HepG2 (cell line): ENCODE results near the gene DLG1.

Experiments
- BRF2 ChIP-seq: sonication (generic); formaldehyde crosslinking; IDR thresholded peaks from 2 replicates; pipeline ENCODE4 v1.8.1; 2022; ENCODE audit warnings: mild to moderate bottlenecking, missing genetic modification reagents
- CHD2 ChIP-seq: IDR thresholded peaks from 2 replicates; pipeline ENCODE4 v1.6.1; 2011; ENCODE audit warnings: low read depth, low read length, improper control_type of control experiment
- CTCF ChIP-seq: sonication (generic); formaldehyde crosslinking; IDR thresholded peaks from 2 replicates; pipeline ENCODE4 v1.5.0; 2020; ENCODE audit warnings: mild to moderate bottlenecking, missing genetic modification reagents, moderate library complexity
- EZH2 ChIP-seq: conservative IDR thresholded peaks from 2 replicates; pipeline ENCODE4 v1.6.1; 2012; ENCODE audit warnings: mild to moderate bottlenecking, low read depth, low read length, moderate library complexity
- HMGXB4 ChIP-seq, 2 experiments: sonication (generic) in 1 of 2; formaldehyde crosslinking in 1 of 2; IDR thresholded peaks; 2 replicates each; pipeline versions ENCODE4 v1.4.0 to v1.6.1; 2018 to 2020; ENCODE audit warnings: missing genetic modification reagents in 2 of 2, borderline replicate concordance in 1 of 2, low read depth in 1 of 2, mild to moderate bottlenecking in 1 of 2, missing biosample characterization in 1 of 2
- PREB ChIP-seq: sonication (generic); formaldehyde crosslinking; IDR thresholded peaks from 2 replicates; pipeline ENCODE4 v1.4.0; 2020; ENCODE audit warnings: missing genetic modification reagents
- RBM22 ChIP-seq: fragments of 200-400 bp; formaldehyde crosslinking; optimal IDR thresholded peaks from 2 replicates; pipeline ENCODE3; 2017; ENCODE audit warnings: mild to moderate bottlenecking, low read length, moderate library complexity
- ZFP36 ChIP-seq: fragments of 150-350 bp; IDR thresholded peaks from 2 replicates; pipeline ENCODE4 v1.6.1; 2018; ENCODE audit warnings: borderline replicate concordance, low read length, low read depth; ENCODE audit not compliant: partially characterized antibody
- ZNF24 ChIP-seq: fragments of 450-650 bp; IDR thresholded peaks from 2 replicates; pipeline ENCODE4 v1.6.1; 2017; ENCODE audit warnings: antibody characterized with exemption, mild to moderate bottlenecking
- ZNF720 ChIP-seq: sonication (generic); formaldehyde crosslinking; IDR thresholded peaks from 2 replicates; pipeline ENCODE4 v1.4.0; 2020; ENCODE audit warnings: missing genetic modification reagents
- ZSCAN25 ChIP-seq: sonication (generic); formaldehyde crosslinking; IDR thresholded peaks from 2 replicates; pipeline ENCODE4 v1.8.0; 2022; ENCODE audit warnings: mild to moderate bottlenecking, missing genetic modification reagents
- ZXDC ChIP-seq: sonication (generic); formaldehyde crosslinking; IDR thresholded peaks from 2 replicates; pipeline ENCODE4 v1.5.0; 2020; ENCODE audit warnings: mild to moderate bottlenecking, missing genetic modification reagents

- TF ChIP-seq EZH2 (no peak), ZNF24 (no peak), ZSCAN25 (CRISPR knock-in tag) (no peak), RBM22 (no peak), ZFP36 (no peak), PREB (CRISPR knock-in tag) (no peak), ZXDC (CRISPR knock-in tag) (no peak), CTCF (CRISPR knock-in tag) (no peak), BRF2 (no peak), ZNF720 (CRISPR knock-in tag) (no peak), CHD2 (no peak), HMGXB4 (CRISPR knock-in tag; IDR thresholded peaks at IDR 0.05; ENCODE audit: borderline replicate concordance in 1 of 2, low read depth in 1 of 2) (no peak)
Observed at GRCh38 chr3:197195326-197195725, 103.1 kb downstream of the DLG1 start.
